ENCODE data around the gene AAMDC.
"Not testable (repeated sequence)": the region's sequence is repeated elsewhere in the genome, so short reads cannot be mapped to it uniquely, and the experiment has no call there.

Gene AAMDC

GRCh38 chr11:77822126-77822525 is 1.2 kb downstream of the AAMDC start:
- not testable (repeated sequence) for DNase-seq

GRCh38 chr11:77823775-77824174 is 2.8 kb downstream of the AAMDC start:
- no peak for DNase-seq

GRCh38 chr11:77828926-77829325 is 8.0 kb downstream of the AAMDC start:
- no peak for DNase-seq

DNA sequence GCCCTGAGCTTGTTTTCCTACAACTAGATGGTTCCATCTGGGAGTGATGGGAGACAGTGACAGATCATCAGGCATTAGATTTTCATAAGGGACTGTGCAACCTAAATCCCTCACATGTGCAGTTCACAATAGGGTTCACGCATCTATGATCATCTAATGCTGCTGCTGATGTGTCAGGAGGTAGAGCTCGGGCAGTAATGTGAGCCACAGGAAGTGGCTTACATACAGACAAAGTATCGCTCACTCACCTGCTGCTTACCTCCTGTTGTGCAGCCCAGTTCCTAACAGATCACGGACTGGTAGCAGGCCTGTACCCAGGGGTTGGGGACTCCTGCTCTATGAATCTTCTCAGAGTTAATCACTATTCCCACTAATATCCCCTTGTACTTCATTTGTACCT is 12.4 kb downstream of the AAMDC start:
- DNase-seq = no peak

- no peak for DNase-seq
These were observed 21.6 kb downstream of the AAMDC start for GRCh38 chr11:77842441-77843121.

DNA sequence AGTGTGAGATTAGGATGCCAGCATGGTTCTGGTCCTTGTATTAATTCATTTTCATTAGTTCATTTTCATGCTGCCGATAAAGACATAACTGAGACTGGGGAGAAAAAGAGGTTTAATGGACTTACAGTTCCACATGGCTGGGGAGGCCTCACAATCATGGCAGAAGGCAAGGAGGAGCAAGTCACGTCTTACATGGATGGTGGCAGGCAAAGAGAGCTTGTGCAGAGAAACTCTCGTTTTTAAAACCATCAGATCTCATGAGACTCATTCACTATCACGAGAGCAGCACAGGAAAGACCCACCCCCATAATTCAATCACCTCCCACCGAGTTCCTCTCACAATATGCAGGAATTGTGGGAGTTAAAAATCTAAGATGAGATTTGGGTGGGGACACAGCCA is 22.8 kb downstream of the AAMDC start:
- DNase-seq = not testable (repeated sequence)

DNA sequence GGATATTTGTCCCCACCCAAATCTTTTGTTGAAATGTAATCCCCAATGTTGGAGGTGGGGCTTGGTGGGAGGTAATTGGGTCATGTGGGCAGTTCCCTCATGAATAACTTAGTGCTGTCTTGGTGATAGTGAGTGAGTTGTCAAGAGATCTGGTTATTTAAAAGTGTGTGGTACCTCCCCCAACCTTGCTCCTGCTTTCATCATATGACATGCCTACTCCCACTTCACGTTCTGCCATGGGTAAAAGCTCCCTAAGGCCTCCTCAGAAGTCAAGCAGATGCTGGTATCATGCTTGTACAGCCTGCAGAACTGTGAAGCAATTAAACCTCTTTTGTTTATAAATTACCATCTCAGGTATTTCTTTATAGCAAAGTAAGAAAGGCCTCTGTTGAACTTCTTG is 30.6 kb downstream of the AAMDC start:
- DNase-seq = no peak

DNA sequence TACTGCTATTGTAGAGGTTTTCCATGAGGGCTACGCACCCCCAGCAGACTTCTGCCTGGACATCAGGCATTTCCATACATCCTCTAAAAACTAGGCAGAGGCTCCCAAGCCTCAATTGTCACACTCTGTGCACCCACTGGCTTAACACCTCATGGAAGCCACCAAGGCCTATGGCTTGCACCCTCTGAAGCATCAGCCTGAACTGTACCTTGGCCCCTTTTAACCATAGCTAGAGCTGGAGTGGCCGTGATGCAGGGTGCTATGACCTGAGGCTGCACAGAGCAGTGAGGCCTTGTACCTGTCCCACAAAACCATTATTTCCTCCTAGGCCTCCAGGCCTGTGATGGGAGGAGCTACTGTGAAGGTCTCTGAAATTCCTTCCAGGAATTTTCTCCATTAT is 33.9 kb downstream of the AAMDC start:
- no peak for DNase-seq

- DNase-seq = not testable (repeated sequence)
These were observed 37.0 kb downstream of the AAMDC start for GRCh38 chr11:77857906-77858457.

DNA sequence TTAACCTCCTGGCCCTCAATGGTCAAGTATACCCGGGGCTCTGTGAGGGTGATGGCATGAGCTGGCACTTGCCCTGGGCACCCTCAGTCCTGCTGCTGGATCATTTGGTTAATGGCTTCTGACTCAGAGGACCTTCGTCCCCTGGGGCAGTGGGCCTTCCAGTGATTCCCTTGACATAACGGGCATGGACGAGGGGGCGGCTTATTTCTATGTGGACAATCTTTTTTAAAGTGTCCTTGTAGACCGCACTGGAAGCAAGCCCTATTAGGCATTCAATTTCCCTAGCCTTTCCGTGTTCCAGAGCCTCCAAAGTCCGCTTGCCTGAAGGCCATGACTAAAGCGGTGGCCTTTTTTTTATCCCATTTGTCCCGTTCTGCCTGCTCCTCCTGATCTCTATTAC is 40.5 kb downstream of the AAMDC start:
- DNase-seq = not testable (repeated sequence)

- no peak for DNase-seq
These were observed 44.9 kb downstream of the AAMDC start for GRCh38 chr11:77865805-77866204.

GRCh38 chr11:77866336-77866735 is 45.4 kb downstream of the AAMDC start:
- DNase-seq = no peak

GRCh38 chr11:77868744-77869143 is 47.8 kb downstream of the AAMDC start:
- DNase-seq = no peak

DNA sequence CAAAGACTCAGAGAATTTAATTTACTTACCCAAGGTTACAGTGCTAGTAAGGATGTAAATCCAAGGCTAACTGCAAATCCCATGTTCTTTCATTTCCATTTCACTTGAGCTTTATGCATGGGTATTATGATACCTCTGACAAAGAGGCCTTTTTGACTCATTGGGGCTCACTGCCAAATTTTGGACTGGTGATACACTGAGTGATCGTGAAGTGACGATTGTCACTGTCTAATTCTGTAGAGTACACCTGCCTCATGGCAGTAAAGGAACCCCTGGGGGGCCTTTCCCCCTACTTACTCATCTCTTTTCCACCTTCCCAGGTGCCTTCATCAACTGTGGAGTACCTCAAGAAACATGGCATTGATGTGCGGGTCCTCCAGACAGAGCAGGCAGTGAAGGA is 50.9 kb downstream of the AAMDC start:
- no peak for DNase-seq

GRCh38 chr11:77873345-77873744 is 52.4 kb downstream of the AAMDC start:
- DNase-seq = no peak

- no peak for DNase-seq
These were observed 53.3 kb downstream of the AAMDC start for GRCh38 chr11:77874206-77874605.

DNA sequence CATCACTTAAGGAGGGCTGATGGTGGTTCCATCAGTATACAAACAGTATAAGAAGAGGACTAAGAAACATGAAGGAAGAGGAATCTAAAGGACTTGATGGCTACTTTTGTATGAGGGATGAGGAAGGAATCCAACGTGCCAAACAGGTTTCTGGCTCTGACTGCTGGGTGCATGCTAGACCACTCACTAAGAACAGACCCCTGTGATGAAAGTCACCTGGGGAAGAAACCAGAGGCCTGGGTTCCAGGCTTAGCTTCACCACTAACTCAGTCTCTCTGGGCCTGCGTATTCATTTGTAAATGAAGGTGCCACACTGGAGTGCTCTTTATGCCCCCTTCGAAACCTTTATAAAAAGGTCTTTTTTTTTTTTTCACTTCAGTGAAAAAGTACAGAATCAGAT is 55.1 kb downstream of the AAMDC start:
- no peak for DNase-seq

GRCh38 chr11:77878247-77878646 is 57.3 kb downstream of the AAMDC start:
- not testable (repeated sequence) for DNase-seq

DNA sequence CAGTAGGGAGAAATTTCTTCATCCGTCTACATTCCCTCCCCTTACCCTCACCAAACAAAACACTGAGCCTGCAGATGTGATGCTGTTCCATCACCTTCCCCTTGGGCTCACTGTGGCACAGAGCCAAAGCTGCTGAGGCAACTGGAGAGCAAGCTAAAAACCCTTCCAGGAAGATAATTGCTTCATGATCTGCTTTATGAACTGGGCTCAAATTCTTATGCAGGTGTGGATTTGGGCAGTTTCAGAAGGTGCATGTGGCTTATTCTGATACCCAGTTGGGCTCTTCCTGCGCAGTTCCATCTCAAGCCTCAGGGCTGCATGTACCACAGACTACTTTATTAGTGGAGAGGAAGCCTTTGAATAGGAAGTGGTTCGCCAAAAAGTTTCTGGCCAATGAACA is 58.3 kb downstream of the AAMDC start:
- DNase-seq = no peak

DNA sequence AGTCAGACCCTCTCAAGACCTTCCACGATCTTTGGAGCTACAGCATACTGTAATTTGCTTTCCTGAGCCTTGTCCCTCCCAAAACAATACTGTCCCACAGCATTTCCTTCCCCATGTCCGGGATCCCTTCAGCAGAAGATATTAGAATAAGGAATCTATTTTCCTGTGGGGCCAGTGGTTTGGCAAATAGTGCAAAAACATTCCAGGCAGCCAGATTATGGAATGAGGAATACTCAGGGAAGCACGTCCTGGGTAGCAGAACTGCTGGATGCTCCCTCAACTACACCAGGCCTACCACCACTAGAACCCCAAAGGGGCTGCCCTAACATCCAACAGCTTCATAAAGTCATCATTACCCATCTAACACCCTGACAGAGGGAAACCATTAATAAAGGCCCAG is 61.5 kb downstream of the AAMDC start:
- no peak for DNase-seq

DNA sequence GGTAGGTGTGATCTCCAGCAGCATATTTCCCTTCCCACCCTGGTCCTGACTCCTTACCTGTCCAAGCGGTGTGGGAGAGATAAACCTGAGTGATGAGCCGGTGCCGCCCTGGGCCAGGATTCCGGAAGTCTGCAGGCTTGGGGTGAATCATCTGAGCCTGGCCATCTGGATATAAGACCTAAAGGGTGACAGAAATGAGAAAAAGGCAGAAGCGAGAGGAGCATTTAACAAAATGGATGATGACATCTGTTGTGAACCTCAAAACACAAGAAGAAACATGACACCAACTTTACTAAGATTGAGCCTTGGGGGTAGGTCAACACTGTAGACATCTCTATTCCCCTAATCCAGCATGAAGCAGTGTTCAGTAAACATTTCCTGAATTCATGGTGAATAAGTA is 62.8 kb downstream of the AAMDC start:
- DNase-seq = no peak

GRCh38 chr11:77884186-77884828 is 63.4 kb downstream of the AAMDC start:
- DNase-seq = no peak

DNA sequence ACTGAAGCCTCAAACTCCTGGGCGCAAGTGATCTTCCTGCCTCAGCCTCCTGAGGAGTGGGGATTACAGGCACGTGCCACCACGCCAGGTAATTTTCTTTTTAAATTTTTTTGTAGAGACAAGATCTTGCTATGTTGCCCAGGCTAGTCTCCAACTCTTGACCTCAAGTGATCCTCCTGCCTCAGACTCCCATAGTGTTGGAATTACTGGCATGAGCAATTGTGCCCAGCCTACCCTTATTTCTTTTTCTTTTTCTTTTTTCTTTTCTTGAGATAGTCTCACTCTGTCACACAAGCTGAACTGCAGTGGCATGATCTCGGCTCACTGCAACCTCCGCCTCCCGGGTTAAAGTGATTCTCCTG is 63.9 kb downstream of the AAMDC start:
- DNase-seq = no peak

DNA sequence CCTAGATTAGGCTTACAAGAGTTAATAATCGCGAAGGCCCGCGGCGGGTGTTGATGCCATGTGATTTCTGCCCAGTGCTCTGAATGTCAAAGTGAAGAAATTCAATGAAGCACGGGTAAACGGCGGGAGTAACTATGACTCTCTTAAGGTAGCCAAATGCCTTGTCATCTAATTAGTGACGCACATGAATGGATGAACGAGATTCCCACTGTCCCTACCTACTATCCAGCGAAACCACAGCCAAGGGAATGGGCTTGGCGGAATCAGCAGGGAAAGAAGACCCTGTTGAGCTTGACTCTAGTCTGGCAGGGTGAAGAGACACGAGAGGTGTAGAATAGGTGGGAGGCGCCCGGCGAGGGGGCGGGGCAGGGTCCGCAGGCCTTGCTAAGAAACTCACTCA is 65.5 kb downstream of the AAMDC start:
- DNase-seq = no peak

- not testable (repeated sequence) for DNase-seq
These were observed 68.1 kb downstream of the AAMDC start for GRCh38 chr11:77889045-77889444.
